H9 (cell line): ENCODE results near the gene PITX3. TPM values are rescaled to one million over a fixed set of nuclear protein-coding genes. Genes with fewer than 3 reads are reported as not detected.

Experiments used
- DNase-seq: peaks from one replicate; pipeline ENCODE4 v3.0.0-alpha.2; 2017
- H2AFZ ChIP-seq: one replicate; pipeline ENCODE4 v1.6.1; 2013; ENCODE audit warnings: mild to moderate bottlenecking, low read length, control low read depth, moderate library complexity
- H2AK5ac ChIP-seq: 2 replicates; pipeline ENCODE4 v1.6.1; 2013; ENCODE audit warnings: low read length, control low read depth, mixed read lengths; ENCODE audit not compliant: insufficient read length
- H2BK120ac ChIP-seq: one replicate; pipeline ENCODE4 v1.6.1; 2013; ENCODE audit warnings: low read depth, mild to moderate bottlenecking, low read length, control low read depth, inconsistent platforms; ENCODE audit not compliant: poor library complexity, severe bottlenecking
- H2BK12ac ChIP-seq: 2 replicates; pipeline ENCODE4 v1.6.1; 2013; ENCODE audit warnings: low read length, control low read depth, mixed read lengths, low read depth; ENCODE audit not compliant: insufficient read length
- H2BK15ac ChIP-seq: 2 replicates; pipeline ENCODE4 v1.6.1; 2013; ENCODE audit warnings: low read depth, low read length, control low read depth
- H2BK20ac ChIP-seq: one replicate; pipeline ENCODE4 v1.6.1; 2013; ENCODE audit warnings: low read depth, mild to moderate bottlenecking, low read length, control low read depth, inconsistent platforms; ENCODE audit not compliant: poor library complexity, severe bottlenecking
- H2BK5ac ChIP-seq: 2 replicates; pipeline ENCODE4 v1.6.1; 2013; ENCODE audit warnings: low read length, control low read depth, mixed read lengths; ENCODE audit not compliant: insufficient read length
- H3K14ac ChIP-seq: 2 replicates; pipeline ENCODE4 v1.6.1; 2013; ENCODE audit warnings: low read length, control low read depth; ENCODE audit not compliant: insufficient read depth
- H3K18ac ChIP-seq: 2 replicates; pipeline ENCODE4 v1.6.1; 2013; ENCODE audit warnings: low read depth, mild to moderate bottlenecking, mixed read lengths, low read length, control low read depth; ENCODE audit not compliant: insufficient read length
- H3K23ac ChIP-seq: 2 replicates; pipeline ENCODE4 v1.6.1; 2013; ENCODE audit warnings: low read length, control low read depth, mixed read lengths, low read depth; ENCODE audit not compliant: insufficient read length
- H3K23me2 ChIP-seq: 2 replicates; pipeline ENCODE4 v1.6.1; 2013; ENCODE audit warnings: low read depth, mild to moderate bottlenecking, mixed read lengths, low read length, control low read depth; ENCODE audit not compliant: insufficient read length, poor library complexity, severe bottlenecking
- H3K27ac ChIP-seq: 2 replicates; pipeline ENCODE4 v1.5.1; 2013; ENCODE audit warnings: low read length, control low read depth, mixed read lengths, low read depth; ENCODE audit not compliant: insufficient read length
- H3K27me3 ChIP-seq: 2 replicates; pipeline ENCODE4 v1.6.1; 2013; ENCODE audit warnings: low read length, control low read depth, inconsistent platforms; ENCODE audit not compliant: insufficient read depth
- H3K4ac ChIP-seq: 2 replicates; pipeline ENCODE4 v1.6.1; 2013; ENCODE audit warnings: low read depth, mild to moderate bottlenecking, control low read depth, inconsistent platforms, low read length, moderate library complexity
- H3K4me1 ChIP-seq: 2 replicates; pipeline ENCODE4 v1.6.1; 2013; ENCODE audit warnings: low read length, control low read depth, inconsistent platforms; ENCODE audit not compliant: insufficient read depth
- H3K4me2 ChIP-seq: 2 replicates; pipeline ENCODE4 v1.6.1; 2013; ENCODE audit warnings: low read length, control low read depth, mixed read lengths; ENCODE audit not compliant: insufficient read length, insufficient read depth
- H3K56ac ChIP-seq: 2 replicates; pipeline ENCODE4 v1.6.1; 2013; ENCODE audit warnings: low read depth, mild to moderate bottlenecking, mixed read lengths, low read length, control low read depth; ENCODE audit not compliant: insufficient read length
- H3K79me1 ChIP-seq: 2 replicates; pipeline ENCODE4 v1.6.1; 2013; ENCODE audit warnings: low read depth, mild to moderate bottlenecking, moderate library complexity, low read length, control low read depth, inconsistent platforms; ENCODE audit not compliant: insufficient read depth, poor library complexity, severe bottlenecking
- H3K79me2 ChIP-seq: 2 replicates; pipeline ENCODE4 v1.6.1; 2013; ENCODE audit warnings: low read length, control low read depth, inconsistent platforms; ENCODE audit not compliant: insufficient read depth
- H3K9ac ChIP-seq: 2 replicates; pipeline ENCODE4 v1.6.1; 2013; ENCODE audit warnings: low read length, control low read depth, mixed read lengths; ENCODE audit not compliant: insufficient read length; ENCODE audit errors: extremely low read depth
- H3K9me3 ChIP-seq: one replicate; pipeline ENCODE4 v1.6.1; 2013; ENCODE audit warnings: low read depth, low read length, inconsistent platforms; ENCODE audit not compliant: control insufficient read depth
- H3T11ph ChIP-seq: one replicate; pipeline ENCODE4 v1.6.1; 2013; ENCODE audit warnings: mild to moderate bottlenecking, low read length, control low read depth, inconsistent platforms
- H4K20me1 ChIP-seq: one replicate; pipeline ENCODE4 v1.6.1; 2013; ENCODE audit not compliant: control insufficient read depth, insufficient read length, insufficient read depth
- H4K5ac ChIP-seq: 2 replicates; pipeline ENCODE4 v1.6.1; 2013; ENCODE audit warnings: low read depth, mild to moderate bottlenecking, mixed read lengths, low read length, control low read depth; ENCODE audit not compliant: insufficient read length
- H4K8ac ChIP-seq: replicated peaks from 2 replicates; pipeline ENCODE4 v1.6.1; 2013; ENCODE audit warnings: low read length, control low read depth, mixed read lengths, low read depth; ENCODE audit not compliant: insufficient read length
- H4K91ac ChIP-seq: 2 replicates; pipeline ENCODE4 v1.6.1; 2013; ENCODE audit warnings: low read depth, mild to moderate bottlenecking, moderate library complexity, mixed read lengths, low read length, control low read depth; ENCODE audit not compliant: insufficient read length
- H3K27ac Mint-ChIP-seq, 3 experiments: 2 replicates in 2 of 3; 3 replicates in 1 of 3; pipeline ENCODE4 v1.8.0; 2020 to 2021; ENCODE audit warnings: mixed read lengths in 3 of 3, mild to moderate bottlenecking in 1 of 3, moderate library complexity in 1 of 3
- H3K27me3 Mint-ChIP-seq: 2 replicates; pipeline ENCODE4 v1.8.0; 2021; ENCODE audit warnings: low read depth, mild to moderate bottlenecking, moderate library complexity, mixed read lengths
- H3K36me3 Mint-ChIP-seq, 3 experiments: 2 replicates in 2 of 3; 3 replicates in 1 of 3; pipeline ENCODE4 v1.8.0; 2020 to 2021; ENCODE audit warnings: low read depth in 3 of 3, mixed read lengths in 3 of 3; ENCODE audit not compliant: insufficient read depth in 1 of 3
- H3K4me1 Mint-ChIP-seq, 2 experiments: 2 replicates each; pipeline ENCODE4 v1.8.0; 2020; ENCODE audit warnings: mixed read lengths in 2 of 2
- H3K4me3 Mint-ChIP-seq, 2 experiments: 2 replicates in 1 of 2; 3 replicates in 1 of 2; pipeline ENCODE4 v1.8.0; 2020 to 2021; ENCODE audit warnings: mild to moderate bottlenecking in 2 of 2, mixed read lengths in 2 of 2, moderate library complexity in 1 of 2
- H3K9me3 Mint-ChIP-seq, 2 experiments: 2 replicates in 1 of 2; 3 replicates in 1 of 2; pipeline ENCODE4 v1.8.0; 2020; ENCODE audit warnings: mild to moderate bottlenecking in 2 of 2, mixed read lengths in 2 of 2, moderate library complexity in 1 of 2
- CTCF ChIP-seq: fragments of 200-600 bp; sonication (generic); conservative IDR thresholded peaks from 3 replicates; pipeline ENCODE4 v1.8.0; 2021; ENCODE audit warnings: antibody characterized with exemption, mild to moderate bottlenecking
- WGBS: extraction: QIAGEN DNeasy Blood & Tissue Kit; methylation state at CpG from one replicate; pipeline ENCODE4 v1.1.7; 2013; ENCODE audit warnings: missing lambda C conversion rate, low lambda C conversion rate, mixed read lengths; ENCODE audit not compliant: insufficient read length; ENCODE audit errors: extremely low coverage; 5-methylcytosine and 5-hydroxymethylcytosine counted together
- total RNA-seq: library from RNA; stranded (reverse); gene quantifications from 2 replicates; pipeline ENCODE4 v1.2.1, GENCODE V29; 2021

The PITX3 gene
- total RNA-seq, 1 experiment from 2014 or later, result not detected

- Histone ChIP-seq H4K20me1 (peaks cover 2% of the 10 kb centered on the region), H2BK15ac (no peak overlapping the region), H3K9me3 (no peaks in the 10 kb centered on the region), H3K14ac (no peak overlapping the region), H3K9ac (no peak overlapping the region), H2BK20ac (no peak overlapping the region), H3K4ac (no peak overlapping the region), H3K4me2 (no peak overlapping the region), H3K79me2 (no peaks in the 10 kb centered on the region), H3K23ac (no peak overlapping the region), H3K18ac (no peak overlapping the region), H4K5ac (no peak overlapping the region), H4K8ac (no peak overlapping the region), H3T11ph (no peak overlapping the region), H3K27me3 (peaks cover 67% of the 10 kb centered on the region), H2BK12ac (no peak overlapping the region), H2BK5ac (no peak overlapping the region), H3K56ac (no peak overlapping the region), H3K4me1 (no peaks in the 10 kb centered on the region), H2BK120ac (no peak overlapping the region), H4K91ac (no peak overlapping the region), H3K27ac (no peak overlapping the region), H2AFZ (no peak overlapping the region), H3K23me2 (peaks cover 10% of the 10 kb centered on the region), H2AK5ac (no peak overlapping the region), H3K79me1 (no peaks in the 10 kb centered on the region)
- no peak for TF ChIP-seq CTCF
- no peak for DNase-seq
- Mint-ChIP-seq H3K9me3 (no peaks in the 10 kb centered on the region; a peak in 1 of 5 replicates), H3K4me1 (peaks cover 14 to 28% of the 10 kb centered on the region in 2 experiments), H3K27ac (no peak overlapping the region), H3K27me3 (peaks cover 98% of the 10 kb centered on the region), H3K4me3 (no peak overlapping the region; a peak in 1 of 5 replicates), H3K36me3 (no peaks in the 10 kb centered on the region; a peak in 1 of 7 replicates)
- no CpG with 5 or more reads among the region's 4 CpGs for WGBS
Observed at GRCh38 chr10:102237711-102238252, 3.5 kb downstream of the PITX3 start.
